ENCODE results near the gene MRPL20. TPM values are rescaled to one million over a fixed set of nuclear protein-coding genes. Genes with fewer than 3 reads are reported as not detected.
A peak's percentile ranks its signal among the peaks of the same experiment; 100 is the strongest.
"Not testable (repeated sequence)": the region's sequence is repeated elsewhere in the genome, so short reads cannot be mapped to it uniquely, and the experiment has no call there.

The MRPL20 gene
- total RNA-seq, 4 donors from 2014 or later, result 93.6 to 119 (median 109) TPM

GRCh38 chr1:1431845-1432273 lies 24.8 kb upstream of the MRPL20 start:
- Histone ChIP-seq H3K27ac (peak overlapping the region; percentile 92), H3K36me3 (no peaks in the 10 kb centered on the region), H3K27me3 (peaks cover 7% of the 10 kb centered on the region), H3K9me3 (no peaks in the 10 kb centered on the region), H3K4me3 (no peak overlapping the region), H3K4me1 (peaks cover 82% of the 10 kb centered on the region)
- peak in 1 of 2 donors; percentile 75 for DNase-seq (ENCODE audit: low spot score in 2 of 2)
- WGBS, result 60% methylated on average over 3 of the region's 5 CpGs
- no peak for TF ChIP-seq CTCF (IDR thresholded peaks at IDR 0.05)
- no peak for TF ChIP-seq EP300 (IDR thresholded peaks at IDR 0.05)
- no peak for TF ChIP-seq POLR2A (IDR thresholded peaks at IDR 0.05)
- TF ChIP-seq POLR2AphosphoS5 (IDR thresholded peaks at IDR 0.05), result no peak

GRCh38 chr1:1430992-1431844 lies 24.1 kb upstream of the MRPL20 start:
- Histone ChIP-seq H3K36me3 (no peaks in the 10 kb centered on the region), H3K27me3 (peaks cover 12% of the 10 kb centered on the region), H3K27ac (peak overlapping the region; percentile 92), H3K9me3 (no peaks in the 10 kb centered on the region), H3K4me3 (no peak overlapping the region), H3K4me1 (peaks cover 79% of the 10 kb centered on the region)
- WGBS, result 72% methylated on average over 10 of the region's 18 CpGs
- TF ChIP-seq POLR2AphosphoS5 (IDR thresholded peaks at IDR 0.05) (no peak), CTCF (IDR thresholded peaks at IDR 0.05) (no peak), EP300 (IDR thresholded peaks at IDR 0.05) (no peak), POLR2A (IDR thresholded peaks at IDR 0.05) (no peak)
- no peak for DNase-seq (ENCODE audit: low spot score in 2 of 2)

- H3K27me3 ChIP-seq, result peaks cover 14% of the 10 kb centered on the region
- DNase-seq (ENCODE audit: low spot score in 2 of 2), result no peak
- TF ChIP-seq POLR2AphosphoS5 (IDR thresholded peaks at IDR 0.05) (no peak), CTCF (IDR thresholded peaks at IDR 0.05) (peak; percentile 8 to 11)
- H3K36me3 ChIP-seq, result no peaks in the 10 kb centered on the region
- H3K9me3 ChIP-seq, result no peaks in the 10 kb centered on the region
- peak overlapping the region; percentile 92 for H3K27ac ChIP-seq
- 36% methylated on average over 18 of the region's 35 CpGs for WGBS
- H3K4me1 ChIP-seq, result peaks cover 71% of the 10 kb centered on the region
- H3K4me3 ChIP-seq, result no peak overlapping the region
These were observed 23.3 kb upstream of the MRPL20 start for GRCh38 chr1:1430114-1430982.

- H3K36me3 ChIP-seq, result no peaks in the 10 kb centered on the region
- H3K4me1 ChIP-seq, result peaks cover 64% of the 10 kb centered on the region
- H3K4me3 ChIP-seq, result no peak overlapping the region
- WGBS, result 75% methylated on average over 6 of the region's 6 CpGs
- DNase-seq (ENCODE audit: low spot score in 2 of 2), result no peak
- TF ChIP-seq EP300 (IDR thresholded peaks at IDR 0.05), result no peak
- TF ChIP-seq CTCF (IDR thresholded peaks at IDR 0.05), result no peak
- TF ChIP-seq POLR2A (IDR thresholded peaks at IDR 0.05), result no peak
- no peak for TF ChIP-seq POLR2AphosphoS5 (IDR thresholded peaks at IDR 0.05)
- H3K9me3 ChIP-seq, result no peaks in the 10 kb centered on the region
- H3K27me3 ChIP-seq, result peaks cover 14% of the 10 kb centered on the region
- H3K27ac ChIP-seq, result peak overlapping the region; percentile 92
These were observed 22.6 kb upstream of the MRPL20 start for GRCh38 chr1:1429671-1430073.

- Histone ChIP-seq H3K4me1 (peaks cover 57% of the 10 kb centered on the region), H3K27me3 (peaks cover 14% of the 10 kb centered on the region)
- H3K9me3 ChIP-seq; H3K27ac ChIP-seq; H3K4me3 ChIP-seq; H3K36me3 ChIP-seq; DNase-seq (ENCODE audit: low spot score in 2 of 2): not testable (repeated sequence)
- 93% methylated on average over 6 of the region's 6 CpGs for WGBS
These were observed 21.9 kb upstream of the MRPL20 start for GRCh38 chr1:1428967-1429366.

All from suprapubic skin (tissue), 4 donors.